ENCODE measurements around the gene CCDC83.
"Not testable (repeated sequence)": the region's sequence is repeated elsewhere in the genome, so short reads cannot be mapped to it uniquely, and the experiment has no call there.

The CCDC83 gene

GRCh38 chr11:85845124-85845631 is 10.0 kb upstream of the CCDC83 start:
- peak; percentile 6 for DNase-seq (ENCODE audit: low read depth)
- no peak for TF ChIP-seq CTCF (conservative IDR thresholded peaks at IDR 0.05; ENCODE audit: low read depth, low read length)
- no peak overlapping the region for H3K4me3 ChIP-seq (ENCODE audit: low read depth, low read length)

- H3K4me3 ChIP-seq (ENCODE audit: low read depth, low read length), result no peak overlapping the region
- TF ChIP-seq CTCF (conservative IDR thresholded peaks at IDR 0.05; ENCODE audit: low read depth, low read length), result no peak
- DNase-seq (ENCODE audit: low read depth), result no peak
These were observed 7.7 kb upstream of the CCDC83 start for GRCh38 chr11:85847436-85847835.

- no peak overlapping the region for H3K4me3 ChIP-seq (ENCODE audit: low read depth, low read length)
- TF ChIP-seq CTCF (conservative IDR thresholded peaks at IDR 0.05; ENCODE audit: low read depth, low read length), result no peak
- no peak for DNase-seq (ENCODE audit: low read depth)
These were observed 7.2 kb upstream of the CCDC83 start for GRCh38 chr11:85848006-85848405.

- TF ChIP-seq CTCF (conservative IDR thresholded peaks at IDR 0.05; ENCODE audit: low read depth, low read length), result no peak
- no peak for DNase-seq (ENCODE audit: low read depth)
These were observed 6.6 kb upstream of the CCDC83 start for GRCh38 chr11:85848556-85848955.

GRCh38 chr11:85852754-85853153 is 2.4 kb upstream of the CCDC83 start:
- not testable (repeated sequence) for DNase-seq (ENCODE audit: low read depth)

More at GRCh38 chr11:85848556-85848955, 6.6 kb upstream of the CCDC83 start:
- no peak overlapping the region for H3K4me3 ChIP-seq (ENCODE audit: low read depth, low read length)

GRCh38 chr11:85853541-85853940 is 1.6 kb upstream of the CCDC83 start:
- DNase-seq (ENCODE audit: low read depth), result not testable (repeated sequence)

More at GRCh38 chr11:85852754-85853153, 2.4 kb upstream of the CCDC83 start:
- not testable (repeated sequence) for H3K4me3 ChIP-seq (ENCODE audit: low read depth, low read length)

GRCh38 chr11:85854212-85854556 is 999 bp upstream of the CCDC83 start:
- H3K4me3 ChIP-seq (ENCODE audit: low read depth, low read length), result peak overlapping the region; percentile 65
- TF ChIP-seq CTCF (conservative IDR thresholded peaks at IDR 0.05; ENCODE audit: low read depth, low read length), result no peak
- DNase-seq (ENCODE audit: low read depth), result no peak

More at GRCh38 chr11:85853541-85853940, 1.6 kb upstream of the CCDC83 start:
- not testable (repeated sequence) for H3K4me3 ChIP-seq (ENCODE audit: low read depth, low read length)

GRCh38 chr11:85854557-85855340 is 434 bp upstream of the CCDC83 start:
- peak; percentile 57 for TF ChIP-seq CTCF (conservative IDR thresholded peaks at IDR 0.05; ENCODE audit: low read depth, low read length)
- H3K4me3 ChIP-seq (ENCODE audit: low read depth, low read length), result peak overlapping the region; percentile 65
- peak; percentile 95 for DNase-seq (ENCODE audit: low read depth)
